HepG2 (cell line): ENCODE results near the gene C6orf136. TPM values are rescaled to one million over a fixed set of nuclear protein-coding genes. Genes with fewer than 3 reads are reported as not detected.

Experiments used
- CCDC6 ChIP-seq: sonication (generic); formaldehyde crosslinking; IDR thresholded peaks from 2 replicates; pipeline ENCODE4 v1.8.1; 2022; ENCODE audit warnings: mild to moderate bottlenecking, missing genetic modification reagents, moderate library complexity
- DPF2 ChIP-seq: sonication (generic); formaldehyde crosslinking; IDR thresholded peaks from 2 replicates; pipeline ENCODE4 v1.4.0; 2020; ENCODE audit warnings: mild to moderate bottlenecking, low read depth, missing genetic modification reagents, borderline replicate concordance
- ETV6 ChIP-seq: sonication (generic); formaldehyde crosslinking; conservative IDR thresholded peaks from 2 replicates; pipeline ENCODE4 v1.4.0; 2020; ENCODE audit warnings: missing genetic modification reagents
- HNRNPUL1 ChIP-seq: fragments of 200-400 bp; formaldehyde crosslinking; IDR thresholded peaks from 2 replicates; pipeline ENCODE4 v1.6.1; 2017; ENCODE audit warnings: low read depth, mild to moderate bottlenecking, low read length, moderate library complexity
- KLF15 ChIP-seq: sonication (generic); formaldehyde crosslinking; IDR thresholded peaks from 2 replicates; pipeline ENCODE4 v1.8.1; 2023; ENCODE audit warnings: borderline replicate concordance, mild to moderate bottlenecking, inconsistent platforms, missing genetic modification reagents, mixed read lengths
- MAFG ChIP-seq: sonication (generic); formaldehyde crosslinking; IDR thresholded peaks from 2 replicates; pipeline ENCODE4 v1.5.1; 2020; ENCODE audit warnings: mild to moderate bottlenecking, missing genetic modification reagents
- NFE2 ChIP-seq: sonication (generic); formaldehyde crosslinking; IDR thresholded peaks from 2 replicates; pipeline ENCODE4 v1.4.0; 2020; ENCODE audit warnings: missing genetic modification reagents
- NFKB2 ChIP-seq: sonication (generic); formaldehyde crosslinking; IDR thresholded peaks from 2 replicates; pipeline ENCODE4 v1.4.0; 2020; ENCODE audit warnings: missing genetic modification reagents, borderline replicate concordance
- NR2F1 ChIP-seq, 2 experiments: fragments of 450-650 bp in 1 of 2; formaldehyde crosslinking in 1 of 2; IDR thresholded peaks; 2 replicates each; pipeline versions ENCODE4 v1.5.0 to v1.6.1; 2016 to 2020; ENCODE audit warnings: mild to moderate bottlenecking in 1 of 2, missing compliant biosample characterization in 1 of 2, missing genetic modification reagents in 1 of 2, moderate library complexity in 1 of 2
- PAF1 ChIP-seq: IDR thresholded peaks from 2 replicates; pipeline ENCODE4 v1.6.1; 2016; ENCODE audit warnings: missing genetic modification reagents, missing compliant biosample characterization
- POLR2AphosphoS2 ChIP-seq: IDR thresholded peaks from 2 replicates; pipeline ENCODE4 v1.6.1; 2011; ENCODE audit warnings: low read depth, low read length, improper control_type of control experiment
- TOPORS ChIP-seq: sonication (generic); formaldehyde crosslinking; IDR thresholded peaks from 2 replicates; pipeline ENCODE4 v1.8.0; 2023; ENCODE audit warnings: mild to moderate bottlenecking, missing genetic modification reagents
- YEATS4 ChIP-seq: sonication (generic); formaldehyde crosslinking; IDR thresholded peaks from 2 replicates; pipeline ENCODE4 v1.4.0; 2020; ENCODE audit warnings: missing genetic modification reagents, borderline replicate concordance
- ZBTB21 ChIP-seq: sonication (generic); formaldehyde crosslinking; IDR thresholded peaks from 2 replicates; pipeline ENCODE4 v1.4.0; 2020; ENCODE audit warnings: missing genetic modification reagents
- ZNF101 ChIP-seq: sonication (generic); formaldehyde crosslinking; IDR thresholded peaks from 2 replicates; pipeline ENCODE4 v1.4.0; 2020; ENCODE audit warnings: mild to moderate bottlenecking, low read depth, missing genetic modification reagents, borderline replicate concordance
- ZNF234 ChIP-seq: sonication (generic); formaldehyde crosslinking; conservative IDR thresholded peaks from 2 replicates; pipeline ENCODE4 v1.5.1; 2020; ENCODE audit warnings: mild to moderate bottlenecking, missing genetic modification reagents
- ZNF264 ChIP-seq: sonication (generic); formaldehyde crosslinking; IDR thresholded peaks from 2 replicates; pipeline ENCODE4 v1.4.0; 2020; ENCODE audit warnings: missing genetic modification reagents
- ZNF281 ChIP-seq: sonication (generic); formaldehyde crosslinking; IDR thresholded peaks from 2 replicates; pipeline ENCODE4 v1.4.0; 2020; ENCODE audit warnings: missing genetic modification reagents, borderline replicate concordance
- ZNF367 ChIP-seq: sonication (generic); formaldehyde crosslinking; IDR thresholded peaks from 2 replicates; pipeline ENCODE4 v1.4.0; 2020; ENCODE audit warnings: missing genetic modification reagents, borderline replicate concordance
- ZNF383 ChIP-seq: sonication (generic); formaldehyde crosslinking; IDR thresholded peaks from 2 replicates; pipeline ENCODE4 v1.4.0; 2020; ENCODE audit warnings: missing genetic modification reagents, mild to moderate bottlenecking, borderline replicate concordance
- ZNF484 ChIP-seq: sonication (generic); formaldehyde crosslinking; IDR thresholded peaks from 2 replicates; pipeline ENCODE4 v1.5.1; 2020; ENCODE audit warnings: mild to moderate bottlenecking, low read depth, missing genetic modification reagents, borderline replicate concordance
- ZNF616 ChIP-seq: sonication (generic); formaldehyde crosslinking; IDR thresholded peaks from 2 replicates; pipeline ENCODE4 v1.5.0; 2020; ENCODE audit warnings: low read depth, mild to moderate bottlenecking, missing genetic modification reagents
- ZNF644 ChIP-seq: IDR thresholded peaks from 2 replicates; pipeline ENCODE4 v1.6.1; 2016; ENCODE audit warnings: low read depth
- ZNF670 ChIP-seq: sonication (generic); formaldehyde crosslinking; IDR thresholded peaks from 2 replicates; pipeline ENCODE4 v1.8.0; 2022; ENCODE audit warnings: mild to moderate bottlenecking, missing genetic modification reagents, borderline replicate concordance
- ZNF672 ChIP-seq: sonication (generic); formaldehyde crosslinking; IDR thresholded peaks from 2 replicates; pipeline ENCODE4 v1.8.1; 2022; ENCODE audit warnings: missing genetic modification reagents
- ZNF850 ChIP-seq: sonication (generic); formaldehyde crosslinking; conservative IDR thresholded peaks from 2 replicates; pipeline ENCODE4 v1.9.0; 2021; ENCODE audit warnings: mild to moderate bottlenecking, missing genetic modification reagents
- ZSCAN12 ChIP-seq: sonication (generic); formaldehyde crosslinking; IDR thresholded peaks from 2 replicates; pipeline ENCODE4 v1.9.0; 2021; ENCODE audit warnings: mild to moderate bottlenecking, missing genetic modification reagents
- polyA plus RNA-seq, 8 experiments: library from polyadenylated mRNA; depleted of rRNA in 3 of 8; stranded (reverse) in 7 of 8; unstranded in 1 of 8; fragments of >200 nt; fragmentation: Illumina TruSeq in 4 of 8; extraction: Trizol in 4 of 8; gene quantifications; 2 replicates each; pipeline versions ENCODE4 v1.2.1 to v1.2.3, GENCODE V29; 2011 to 2016; ENCODE audit warnings: low read depth in 4 of 8, missing spikeins in 1 of 8, mixed read lengths in 1 of 8; ENCODE audit not compliant: insufficient read depth in 1 of 8
- total RNA-seq, 5 experiments: library from RNA; depleted of rRNA; stranded (reverse); fragments of >200 nt; fragmentation: Illumina TruSeq; extraction: Trizol; gene quantifications; 2 replicates each; pipeline ENCODE4 v1.2.3, GENCODE V29; 2016; ENCODE audit warnings: low read depth in 1 of 5
- TF ChIP-seq, protein P1 (sequence below): sonication (generic); formaldehyde crosslinking; IDR thresholded peaks from 2 replicates; pipeline ENCODE4 v1.8.0; 2022; ENCODE audit warnings: missing genetic modification reagents, low read depth, mild to moderate bottlenecking, borderline replicate concordance

The C6orf136 gene
- total and polyA plus RNA-seq, 2 of the 13 experiments (the other 11 are each of a cell fraction or from before 2014, with no cell fraction given): 12.0 to 26.2 TPM

DNA sequence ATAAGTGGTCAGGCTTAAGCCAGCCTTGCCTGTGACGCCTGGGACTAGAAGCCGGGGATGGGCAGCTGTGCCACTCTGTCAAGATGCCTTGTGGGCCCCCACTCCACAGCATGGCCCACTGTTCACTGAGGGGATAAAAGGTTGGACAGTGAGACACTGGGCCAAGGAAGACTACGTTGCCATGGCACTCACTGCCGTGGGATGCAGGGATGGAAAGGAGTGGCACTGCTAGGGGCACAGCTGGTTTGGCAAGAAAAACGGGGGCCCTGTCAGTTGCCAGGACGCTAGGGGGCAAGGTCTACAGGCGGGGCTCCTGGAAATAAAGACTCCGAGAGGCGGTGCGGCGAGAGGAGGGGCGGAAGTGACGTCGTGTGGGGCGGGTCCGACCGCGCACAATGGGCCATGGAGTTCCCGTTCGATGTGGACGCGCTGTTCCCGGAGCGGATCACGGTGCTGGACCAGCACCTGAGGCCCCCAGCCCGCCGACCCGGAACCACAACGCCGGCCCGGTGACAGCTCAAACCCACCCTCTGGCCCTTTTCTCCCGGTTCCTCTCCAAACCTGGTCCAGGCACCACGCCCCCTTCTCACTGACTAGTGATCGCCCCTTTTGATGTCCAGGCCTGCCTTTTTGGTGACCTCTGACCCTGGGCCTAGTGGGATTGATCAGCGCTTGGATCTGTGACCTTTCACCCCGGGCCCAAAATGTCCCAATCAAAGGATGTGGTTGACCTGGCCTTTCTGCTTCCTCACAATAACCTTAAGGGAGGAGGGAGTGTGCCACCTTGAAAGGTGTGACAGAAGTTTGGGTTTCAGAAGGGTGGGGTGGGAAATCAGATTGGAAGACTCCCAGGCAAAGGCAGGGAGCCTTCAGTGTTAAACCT lies 20.2 kb upstream of the C6orf136 start, which contains the start of gene ATAT1 (continued):
- peak; percentile 61; the same call in 1 of the 2 replicates for TF ChIP-seq ZNF264
- TF ChIP-seq ZNF281 (CRISPR knock-in tag): no peak
- TF ChIP-seq MAFG (CRISPR knock-in tag): no peak
- no peak for TF ChIP-seq ZBTB21 (CRISPR knock-in tag)
- TF ChIP-seq ZNF367 (CRISPR knock-in tag): no peak
- 0 out of 2 replicates have a peak, but pooled peaks have one; percentile 65 for TF ChIP-seq KLF15 (CRISPR knock-in tag)
- TF ChIP-seq ZSCAN12: no peak
- TF ChIP-seq POLR2AphosphoS2: no peak
- TF ChIP-seq ZNF850 (CRISPR knock-in tag): 0 out of 2 replicates have a peak, but pooled peaks have one; percentile 65
- no peak for TF ChIP-seq ETV6 (CRISPR knock-in tag)
- peak; percentile 73; the same call in 1 of the 2 replicates for TF ChIP-seq ZNF616 (CRISPR knock-in tag)
- TF ChIP-seq ZNF644 (CRISPR knock-in tag): no peak; the same call in 1 of the 2 replicates
- TF ChIP-seq ZNF383 (CRISPR knock-in tag): no peak
- TF ChIP-seq ZNF101 (CRISPR knock-in tag): 0 out of 2 replicates have a peak, but pooled peaks have one; percentile 37
- TF ChIP-seq CCDC6 (CRISPR knock-in tag): no peak
- no peak for TF ChIP-seq ZNF234 (CRISPR knock-in tag)
- no peak for TF ChIP-seq HNRNPUL1
- peak; percentile 95 for TF ChIP-seq ZNF670 (CRISPR knock-in tag)
- TF ChIP-seq, protein P1, sequence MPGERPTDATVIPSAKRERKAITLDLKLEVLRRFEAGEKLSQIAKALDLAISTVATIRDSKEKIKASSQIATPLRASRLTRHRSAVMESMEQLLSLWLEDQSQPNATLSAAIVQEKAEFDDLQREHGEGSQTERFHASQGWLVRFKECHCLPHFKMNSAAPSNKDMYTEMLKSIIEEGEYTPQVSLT (CRISPR knock-in tag): 0 out of 2 replicates have a peak, but pooled peaks have one; percentile 74
- TF ChIP-seq NR2F1 (CRISPR knock-in tag; IDR thresholded peaks at IDR 0.05): peak; percentile 83 to 94; a peak in 3 of 4 replicates
- peak; percentile 94 for TF ChIP-seq PAF1 (CRISPR knock-in tag)
- TF ChIP-seq ZNF672 (CRISPR knock-in tag): no peak
- TF ChIP-seq ZNF484 (CRISPR knock-in tag): no peak
- no peak for TF ChIP-seq NFE2 (CRISPR knock-in tag)
- peak; percentile 21; the same call in 1 of the 2 replicates for TF ChIP-seq TOPORS
- TF ChIP-seq DPF2 (CRISPR knock-in tag): no peak
- TF ChIP-seq YEATS4: peak; percentile 90
- peak; percentile 90; the same call in 1 of the 2 replicates for TF ChIP-seq NFKB2 (CRISPR knock-in tag)
